SK-N-SH (cell line): ENCODE results near the gene TMUB1. TPM values are rescaled to one million over a fixed set of nuclear protein-coding genes. Genes with fewer than 3 reads are reported as not detected.

Source experiments
- CTCF ChIA-PET: fragments of 300-600, 350-600 bp; formaldehyde crosslinking; extraction: SDS; loops from one replicate; lab custom pipeline; 2021; lab: Yijun Ruan, JAX
- POLR2A ChIA-PET: fragments of 350-600 bp; sonication (Branson Sonifier 250); formaldehyde crosslinking; extraction: SDS; loops from one replicate; lab custom pipeline; 2020; ENCODE audit warnings: antibody characterized with exemption, inconsistent platforms; lab: Yijun Ruan, JAX
- DNase-seq: peaks from one replicate; pipeline ENCODE4 v3.0.0; 2012
- H2AFZ ChIP-seq: fragments of 200-600 bp; sonication (generic); 2 replicates; pipeline ENCODE4 v1.8.1; 2016; ENCODE audit warnings: antibody characterized with exemption, mild to moderate bottlenecking, low read depth
- H3F3A ChIP-seq: fragments of 200-600 bp; sonication (generic); replicated peaks from 2 replicates; pipeline ENCODE3; 2016; ENCODE audit warnings: antibody characterized with exemption, mild to moderate bottlenecking; ENCODE audit not compliant: insufficient read depth
- H3K27ac ChIP-seq, 2 experiments: fragments of 200-500 bp in 1 of 2; fragments of 200-600 bp in 1 of 2; sonication (Bioruptor generic) in 1 of 2; sonication (generic), shearing (Covaris generic) in 1 of 2; 2 replicates each; pipeline versions ENCODE4 v1.5.1 to v1.6.1; 2014 to 2016; ENCODE audit warnings: low read depth in 2 of 2, inconsistent platforms in 1 of 2, low read length in 1 of 2, mild to moderate bottlenecking in 1 of 2, mixed read lengths in 1 of 2
- H3K27me3 ChIP-seq: fragments of 200-600 bp; sonication (generic), shearing (Covaris generic); 2 replicates; pipeline ENCODE4 v1.6.1; 2016; ENCODE audit warnings: mixed run types; ENCODE audit not compliant: insufficient read depth
- H3K36me3 ChIP-seq, 2 experiments: fragments of 200-500 bp in 1 of 2; fragments of 200-600 bp in 1 of 2; sonication (Bioruptor generic) in 1 of 2; sonication (generic) in 1 of 2; replicated peaks in 1 of 2; 2 replicates each; pipeline versions ENCODE3 to v1.5.1; 2014 to 2016; ENCODE audit warnings: low read length in 1 of 2, mild to moderate bottlenecking in 1 of 2; ENCODE audit not compliant: insufficient read depth in 2 of 2, control insufficient read depth in 1 of 2
- H3K4me1 ChIP-seq, 2 experiments: fragments of 200-500 bp in 1 of 2; fragments of 200-600 bp in 1 of 2; sonication (Bioruptor generic) in 1 of 2; sonication (generic), shearing (Covaris generic) in 1 of 2; 2 replicates each; pipeline versions ENCODE4 v1.5.1 to v1.6.1; 2014 to 2016; ENCODE audit warnings: low read depth in 1 of 2, low read length in 1 of 2, mixed run types in 1 of 2; ENCODE audit not compliant: insufficient read depth in 2 of 2, control insufficient read depth in 1 of 2
- H3K4me2 ChIP-seq: fragments of 200-600 bp; sonication (generic), shearing (Covaris generic); 2 replicates; pipeline ENCODE4 v1.6.1; 2017; ENCODE audit warnings: mixed run types
- H3K4me3 ChIP-seq, 2 experiments: fragments of 200-500 bp in 1 of 2; fragments of 200-600 bp in 1 of 2; sonication (Bioruptor generic) in 1 of 2; sonication (generic), shearing (Covaris generic) in 1 of 2; 2 replicates each; pipeline versions ENCODE4 v1.5.1 to v1.8.1; 2014 to 2016; ENCODE audit warnings: low read depth in 2 of 2, inconsistent platforms in 1 of 2, low read length in 1 of 2, mild to moderate bottlenecking in 1 of 2, mixed read lengths in 1 of 2, moderate library complexity in 1 of 2
- H3K79me2 ChIP-seq: fragments of 200-600 bp; sonication (generic); 2 replicates; pipeline ENCODE4 v1.8.1; 2017; ENCODE audit warnings: mild to moderate bottlenecking; ENCODE audit not compliant: insufficient read depth
- H3K9ac ChIP-seq: fragments of 200-600 bp; sonication (generic); 2 replicates; pipeline ENCODE4 v1.6.1; 2017; ENCODE audit warnings: mixed run types
- H3K9me2 ChIP-seq: fragments of 200-600 bp; sonication (generic); 2 replicates; pipeline ENCODE4 v1.6.1; 2017; ENCODE audit warnings: mixed run types
- H3K9me3 ChIP-seq: fragments of 200-600 bp; sonication (generic); 2 replicates; pipeline ENCODE4 v1.6.1; 2017; ENCODE audit warnings: mixed run types, mild to moderate bottlenecking, moderate library complexity
- H4K20me1 ChIP-seq: fragments of 200-600 bp; sonication (generic); 2 replicates; pipeline ENCODE4 v1.6.1; 2017; ENCODE audit warnings: mild to moderate bottlenecking, mixed run types; ENCODE audit not compliant: insufficient read depth
- FOSL2 ChIP-seq: IDR thresholded peaks from 2 replicates; pipeline ENCODE4 v1.4.0; 2012; ENCODE audit warnings: low read depth, mild to moderate bottlenecking, moderate library complexity, borderline replicate concordance
- MAX ChIP-seq: IDR thresholded peaks from 2 replicates; pipeline ENCODE4 v1.4.0; 2012; ENCODE audit warnings: low read depth
- MXI1 ChIP-seq: IDR thresholded peaks from 2 replicates; pipeline ENCODE4 v1.6.1; 2012; ENCODE audit warnings: mild to moderate bottlenecking, low read depth, low read length, improper control_type of control experiment
- TEAD4 ChIP-seq: IDR thresholded peaks from 2 replicates; pipeline ENCODE4 v1.4.0; 2012; ENCODE audit warnings: mild to moderate bottlenecking, borderline replicate concordance; ENCODE audit not compliant: insufficient read depth
- USF2 ChIP-seq: fragments of 150-350 bp; IDR thresholded peaks from 2 replicates; pipeline ENCODE4 v1.6.1; 2017; ENCODE audit warnings: antibody characterized with exemption, low read length, low read depth, borderline replicate concordance
- WGBS: methylation state at CpG from one replicate; pipeline ENCODE4 v1.1.6; 2017; ENCODE audit warnings: low lambda C conversion rate; 5-methylcytosine and 5-hydroxymethylcytosine counted together
- polyA plus RNA-seq, 3 experiments: library from polyadenylated mRNA; depleted of rRNA; stranded (reverse); fragments of >200 nt; gene quantifications; 2 replicates each; pipeline ENCODE4 v1.2.3, GENCODE V29; 2012
- TF ChIP-seq, protein P1 (sequence below): IDR thresholded peaks from 2 replicates; pipeline ENCODE4 v1.4.0; 2012; ENCODE audit warnings: low read depth, borderline replicate concordance
- TF ChIP-seq, protein P2 (sequence below): IDR thresholded peaks from 2 replicates; pipeline ENCODE4 v1.4.0; 2012; ENCODE audit warnings: low read depth, borderline replicate concordance
- TF ChIP-seq, protein P3 (sequence below): IDR thresholded peaks from 2 replicates; pipeline ENCODE4 v1.6.1; 2012; ENCODE audit warnings: mild to moderate bottlenecking, low read depth, low read length, moderate library complexity

Gene TMUB1
- polyA plus RNA-seq, 1 of the 3 experiments (the other 2 are of a cell fraction): 60.6 TPM

GRCh38 chr7:151062399-151063211 lies 20.7 kb downstream of the TMUB1 start:
- Histone ChIP-seq H3K27ac (0 out of 4 replicates have a peak overlapping the region, but pooled peaks of 1 of the 2 experiments have one; percentile 13), H4K20me1 (peaks cover 40% of the 10 kb centered on the region), H3K4me1 (peaks cover 24 to 33% of the 10 kb centered on the region in 2 experiments), H3K79me2 (peaks cover 62% of the 10 kb centered on the region), H3K27me3 (no peaks in the 10 kb centered on the region), H2AFZ (no peak overlapping the region), H3K9ac (no peak overlapping the region), H3K4me2 (no peak overlapping the region), H3K9me2 (no peaks in the 10 kb centered on the region), H3K36me3 (peaks cover 34 to 47% of the 10 kb centered on the region in 2 experiments), H3F3A (no peaks in the 10 kb centered on the region), H3K4me3 (no peak overlapping the region), H3K9me3 (no peaks in the 10 kb centered on the region)
- DNase-seq: peak; percentile 81
- TF ChIP-seq, protein P1, sequence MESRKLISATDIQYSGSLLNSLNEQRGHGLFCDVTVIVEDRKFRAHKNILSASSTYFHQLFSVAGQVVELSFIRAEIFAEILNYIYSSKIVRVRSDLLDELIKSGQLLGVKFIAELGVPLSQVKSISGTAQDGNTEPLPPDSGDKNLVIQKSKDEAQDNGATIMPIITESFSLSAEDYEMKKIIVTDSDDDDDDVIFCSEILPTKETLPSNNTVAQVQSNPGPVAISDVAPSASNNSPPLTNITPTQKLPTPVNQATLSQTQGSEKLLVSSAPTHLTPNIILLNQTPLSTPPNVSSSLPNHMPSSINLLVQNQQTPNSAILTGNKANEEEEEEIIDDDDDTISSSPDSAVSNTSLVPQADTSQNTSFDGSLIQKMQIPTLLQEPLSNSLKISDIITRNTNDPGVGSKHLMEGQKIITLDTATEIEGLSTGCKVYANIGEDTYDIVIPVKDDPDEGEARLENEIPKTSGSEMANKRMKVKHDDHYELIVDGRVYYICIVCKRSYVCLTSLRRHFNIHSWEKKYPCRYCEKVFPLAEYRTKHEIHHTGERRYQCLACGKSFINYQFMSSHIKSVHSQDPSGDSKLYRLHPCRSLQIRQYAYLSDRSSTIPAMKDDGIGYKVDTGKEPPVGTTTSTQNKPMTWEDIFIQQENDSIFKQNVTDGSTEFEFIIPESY: no peak
- no peak for TF ChIP-seq MAX
- TF ChIP-seq TEAD4: no peak
- TF ChIP-seq MXI1: peak; percentile 60; the same call in 1 of the 2 replicates
- TF ChIP-seq, protein P2, sequence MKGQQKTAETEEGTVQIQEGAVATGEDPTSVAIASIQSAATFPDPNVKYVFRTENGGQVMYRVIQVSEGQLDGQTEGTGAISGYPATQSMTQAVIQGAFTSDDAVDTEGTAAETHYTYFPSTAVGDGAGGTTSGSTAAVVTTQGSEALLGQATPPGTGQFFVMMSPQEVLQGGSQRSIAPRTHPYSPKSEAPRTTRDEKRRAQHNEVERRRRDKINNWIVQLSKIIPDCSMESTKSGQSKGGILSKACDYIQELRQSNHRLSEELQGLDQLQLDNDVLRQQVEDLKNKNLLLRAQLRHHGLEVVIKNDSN: peak; percentile 40; the same call in 1 of the 2 replicates
- ChIA-PET POLR2A (interaction anchor here (0.8 kb wide), 1 partner anchor 73 kb away, joined by 4 read pairs; no protein-coding TSS in a partner anchor), CTCF (interaction anchor here (0.9 to 12.2 kb wide), 10 partner anchors 15 to 164 kb away, joined by 3 to 126 read pairs (median 4); partner anchors contain the start of genes AGAP3, FASTK and TMUB1)
- 80% methylated on average over 37 of the region's 43 CpGs for WGBS

GRCh38 chr7:151062111-151062398 lies 21.2 kb downstream of the TMUB1 start:
- no peak overlapping the region; the same call in 1 of the 2 replicates for H3K9ac ChIP-seq

More at GRCh38 chr7:151062111-151062398, 21.2 kb downstream of the TMUB1 start:
- ChIA-PET POLR2A (interaction anchor here (0.8 kb wide), 1 partner anchor 73 kb away, joined by 4 read pairs; no protein-coding TSS in a partner anchor), CTCF (interaction anchor here (0.9 to 12.2 kb wide), 6 partner anchors 15 to 48 kb away, joined by 3 to 126 read pairs (median 15); partner anchors contain the start of genes AGAP3, FASTK and TMUB1)
- Histone ChIP-seq H2AFZ (no peak overlapping the region), H4K20me1 (peaks cover 40% of the 10 kb centered on the region), H3K9me2 (no peaks in the 10 kb centered on the region), H3K27ac (no peak overlapping the region), H3K36me3 (peaks cover 28 to 42% of the 10 kb centered on the region in 2 experiments), H3K9me3 (no peaks in the 10 kb centered on the region), H3K79me2 (peaks cover 67% of the 10 kb centered on the region), H3K4me3 (no peak overlapping the region), H3K4me2 (peak overlapping the region; percentile 85), H3K27me3 (no peaks in the 10 kb centered on the region), H3K4me1 (peaks cover 24 to 35% of the 10 kb centered on the region in 2 experiments), H3F3A (no peaks in the 10 kb centered on the region)
- 94% methylated on average over 5 of the region's 11 CpGs for WGBS
- DNase-seq: no peak
- TF ChIP-seq USF2 (no peak), FOSL2 (no peak)
- TF ChIP-seq, protein P3, sequence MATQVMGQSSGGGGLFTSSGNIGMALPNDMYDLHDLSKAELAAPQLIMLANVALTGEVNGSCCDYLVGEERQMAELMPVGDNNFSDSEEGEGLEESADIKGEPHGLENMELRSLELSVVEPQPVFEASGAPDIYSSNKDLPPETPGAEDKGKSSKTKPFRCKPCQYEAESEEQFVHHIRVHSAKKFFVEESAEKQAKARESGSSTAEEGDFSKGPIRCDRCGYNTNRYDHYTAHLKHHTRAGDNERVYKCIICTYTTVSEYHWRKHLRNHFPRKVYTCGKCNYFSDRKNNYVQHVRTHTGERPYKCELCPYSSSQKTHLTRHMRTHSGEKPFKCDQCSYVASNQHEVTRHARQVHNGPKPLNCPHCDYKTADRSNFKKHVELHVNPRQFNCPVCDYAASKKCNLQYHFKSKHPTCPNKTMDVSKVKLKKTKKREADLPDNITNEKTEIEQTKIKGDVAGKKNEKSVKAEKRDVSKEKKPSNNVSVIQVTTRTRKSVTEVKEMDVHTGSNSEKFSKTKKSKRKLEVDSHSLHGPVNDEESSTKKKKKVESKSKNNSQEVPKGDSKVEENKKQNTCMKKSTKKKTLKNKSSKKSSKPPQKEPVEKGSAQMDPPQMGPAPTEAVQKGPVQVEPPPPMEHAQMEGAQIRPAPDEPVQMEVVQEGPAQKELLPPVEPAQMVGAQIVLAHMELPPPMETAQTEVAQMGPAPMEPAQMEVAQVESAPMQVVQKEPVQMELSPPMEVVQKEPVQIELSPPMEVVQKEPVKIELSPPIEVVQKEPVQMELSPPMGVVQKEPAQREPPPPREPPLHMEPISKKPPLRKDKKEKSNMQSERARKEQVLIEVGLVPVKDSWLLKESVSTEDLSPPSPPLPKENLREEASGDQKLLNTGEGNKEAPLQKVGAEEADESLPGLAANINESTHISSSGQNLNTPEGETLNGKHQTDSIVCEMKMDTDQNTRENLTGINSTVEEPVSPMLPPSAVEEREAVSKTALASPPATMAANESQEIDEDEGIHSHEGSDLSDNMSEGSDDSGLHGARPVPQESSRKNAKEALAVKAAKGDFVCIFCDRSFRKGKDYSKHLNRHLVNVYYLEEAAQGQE: no peak
